ENCODE measurements around the gene CALR. TPM values are rescaled to one million over a fixed set of nuclear protein-coding genes. Genes with fewer than 3 reads are reported as not detected.
A peak's percentile ranks its signal among the peaks of the same experiment; 100 is the strongest.

Gene CALR
- total and polyA plus RNA-seq, 9 of the 15 experiments (the other 6 are each of a cell fraction or from before 2014, with no cell fraction given) = 126 to 811 (median 642) TPM

GRCh38 chr19:12965017-12965811 is 26.8 kb downstream of the CALR start (continued):
- TF ChIP-seq HMGXB4 (CRISPR knock-in tag; IDR thresholded peaks at IDR 0.05) (peak; percentile 94; the same call in 1 of the 2 replicates), SP1 (CRISPR knock-in tag; IDR thresholded peaks at IDR 0.05) (peak; percentile 90), MLLT1 (IDR thresholded peaks at IDR 0.05) (peak; percentile 29 to 82; a peak in 3 of 4 replicates), BACH1 (tag; IDR thresholded peaks at IDR 0.05) (no peak), ETV5 (CRISPR knock-in tag; IDR thresholded peaks at IDR 0.05; ENCODE audit: low read depth) (no peak; the same call in 1 of the 2 replicates), NR3C1 (CRISPR knock-in tag; IDR thresholded peaks at IDR 0.05) (no peak), ELK3 (CRISPR knock-in tag; IDR thresholded peaks at IDR 0.05) (no peak), ZSCAN29 (IDR thresholded peaks at IDR 0.05) (no peak), SNRNP70 (optimal IDR thresholded peaks at IDR 0.05; ENCODE audit: low read depth, low read length) (no peak), ID3 (CRISPR knock-in tag; IDR thresholded peaks at IDR 0.05) (no peak), ID3 (tag; IDR thresholded peaks at IDR 0.05) (peak; percentile 59; the same call in 1 of the 2 replicates), ZBTB2 (IDR thresholded peaks at IDR 0.05) (0 out of 2 replicates have a peak, but pooled peaks have one; percentile 17), ZNF398 (CRISPR knock-in tag; IDR thresholded peaks at IDR 0.05) (no peak), ARNT (IDR thresholded peaks at IDR 0.05) (peak in 1 of 2 experiments; percentile 39; a peak in 1 of 4 replicates), ELF4 (CRISPR knock-in tag; IDR thresholded peaks at IDR 0.05) (0 out of 2 replicates have a peak, but pooled peaks have one; percentile 10), E2F5 (CRISPR knock-in tag; IDR thresholded peaks at IDR 0.05) (peak; percentile 49; the same call in 1 of the 2 replicates), ATF7 (IDR thresholded peaks at IDR 0.05) (peak; percentile 73), PCBP2 (IDR thresholded peaks at IDR 0.05; ENCODE audit: low read depth, low read length, poor library complexity, severe bottlenecking) (no peak)
